DMS53 treated with DMSO at 0.1 percent for 48 hours (cell line): Measurements from ENCODE around the gene ANO1.

Experiments used
- DNase-seq: peaks from one replicate; lab custom pipeline; 2025; ENCODE audit not compliant: unreplicated experiment; lab: John Stamatoyannopoulos, UW

The ANO1 gene

DNA sequence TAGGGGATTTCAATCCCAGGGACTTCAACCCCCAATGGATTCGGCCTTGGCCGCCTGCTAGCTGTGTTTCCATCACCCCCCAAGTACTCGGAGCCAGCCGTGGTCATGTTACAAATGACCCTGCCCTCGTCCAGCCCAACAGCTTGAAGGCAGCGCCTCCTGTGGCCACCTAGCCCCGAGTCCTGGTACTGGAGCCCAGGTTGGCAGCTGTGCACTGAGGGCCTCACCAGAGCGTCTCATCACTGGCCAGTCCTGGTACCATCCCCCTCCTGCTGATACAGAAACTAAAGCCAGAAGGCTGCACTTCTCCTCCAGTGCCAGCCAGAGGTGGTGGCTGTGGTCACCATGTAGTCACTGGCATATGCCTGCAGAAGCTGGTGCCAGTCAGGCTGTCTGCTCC is 80.1 kb downstream of the ANO1 start:
- DNase-seq, result no peak

DNA sequence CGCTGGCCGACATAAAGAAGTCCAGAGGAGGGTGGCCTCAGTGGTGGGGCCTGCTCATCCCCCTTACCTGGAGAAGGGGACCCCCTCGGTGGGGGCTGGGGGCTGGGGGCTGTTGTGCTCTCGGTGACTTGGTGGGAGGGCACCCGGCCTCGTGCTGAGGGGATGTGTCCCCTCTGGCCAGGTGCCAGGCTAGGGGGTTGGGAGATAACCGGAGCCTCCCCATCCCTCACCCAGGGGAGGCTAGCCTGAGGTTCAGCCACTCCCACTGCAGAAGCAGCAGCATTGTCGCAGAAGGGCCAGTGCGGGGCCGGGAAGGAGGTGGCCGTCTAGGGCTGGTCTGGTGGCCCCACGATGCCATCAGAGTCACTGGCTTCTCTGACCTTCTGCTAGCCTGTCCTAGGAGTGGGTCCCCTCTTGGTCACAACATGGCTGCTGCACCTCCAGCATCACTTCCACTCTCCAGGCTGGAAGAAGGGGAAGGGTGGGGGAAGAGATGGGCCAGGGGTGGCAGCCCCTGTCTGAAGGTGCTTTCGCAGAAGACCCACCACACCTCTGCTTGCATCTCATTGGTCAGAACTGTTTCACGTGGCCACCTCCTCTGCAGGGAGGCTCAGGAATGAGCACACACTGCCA is 80.8 kb downstream of the ANO1 start:
- DNase-seq, result no peak

DNA sequence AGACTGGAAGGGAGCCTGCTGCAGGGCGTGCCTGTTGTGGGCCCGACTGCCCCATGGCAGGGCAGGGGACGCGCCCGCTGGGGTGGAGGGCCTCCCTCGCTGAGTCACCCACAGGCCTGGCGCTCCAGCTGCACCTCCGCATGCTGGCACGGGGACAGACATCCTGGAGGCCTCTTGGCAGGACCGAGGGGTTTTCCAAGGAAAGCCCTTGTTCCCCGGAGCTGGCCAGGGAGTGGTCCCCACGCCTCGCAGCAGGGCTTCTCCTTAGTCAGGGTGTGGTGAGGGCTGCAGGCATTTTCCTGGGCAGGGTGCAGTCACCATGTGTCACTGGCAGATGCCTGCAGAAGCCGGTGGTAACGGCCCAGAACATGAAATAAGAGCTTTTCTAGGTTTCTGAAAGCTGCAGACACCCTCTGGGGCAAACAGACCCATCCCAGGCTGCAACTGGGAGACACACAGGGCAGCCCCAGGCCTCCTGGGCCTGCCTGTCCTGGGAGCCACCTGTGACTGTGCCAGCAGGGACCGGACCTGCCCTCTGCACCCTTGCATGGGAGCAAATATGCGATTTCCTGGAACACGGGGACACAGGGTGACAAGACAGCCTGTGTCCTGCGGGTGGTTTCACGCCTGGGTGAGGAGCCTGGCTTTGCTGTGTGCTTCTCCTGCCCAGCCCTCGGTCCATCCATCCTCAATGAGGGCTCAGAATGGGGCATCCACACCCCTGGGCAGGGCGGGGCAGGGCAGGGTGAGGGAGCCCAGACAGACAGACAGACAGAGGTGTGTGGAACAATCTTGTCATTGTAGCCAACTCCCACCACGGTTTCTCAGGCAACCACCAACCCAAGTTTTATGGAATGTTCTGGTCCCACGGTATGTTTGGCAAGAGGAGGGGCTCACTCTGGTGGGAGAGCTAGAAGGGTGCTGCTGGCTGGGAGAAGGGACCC is 81.8 kb downstream of the ANO1 start:
- DNase-seq, result no peak

DNA sequence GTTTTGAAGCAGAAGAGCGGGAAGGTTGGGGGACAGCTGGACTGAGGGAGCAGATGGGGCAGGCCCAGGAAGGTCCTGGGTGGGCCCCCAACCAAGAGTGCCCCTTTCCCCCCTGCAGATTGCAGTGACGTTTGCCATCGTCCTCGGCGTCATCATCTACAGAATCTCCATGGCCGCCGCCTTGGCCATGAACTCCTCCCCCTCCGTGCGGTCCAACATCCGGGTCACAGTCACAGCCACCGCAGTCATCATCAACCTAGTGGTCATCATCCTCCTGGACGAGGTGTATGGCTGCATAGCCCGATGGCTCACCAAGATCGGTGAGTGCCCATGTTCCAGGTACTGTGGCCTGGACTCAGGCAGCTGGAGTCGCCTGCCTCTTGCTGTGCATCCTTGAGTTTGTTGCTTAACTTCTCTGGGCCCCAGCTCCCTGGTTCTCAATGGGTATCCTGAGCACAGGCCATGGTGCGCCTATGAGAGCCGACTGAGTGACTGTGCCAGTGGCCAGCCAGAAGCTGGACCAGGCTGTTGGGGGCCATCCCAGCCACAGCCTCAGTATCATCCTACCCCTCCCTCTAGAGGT is 83.0 kb downstream of the ANO1 start:
- no peak for DNase-seq

DNA sequence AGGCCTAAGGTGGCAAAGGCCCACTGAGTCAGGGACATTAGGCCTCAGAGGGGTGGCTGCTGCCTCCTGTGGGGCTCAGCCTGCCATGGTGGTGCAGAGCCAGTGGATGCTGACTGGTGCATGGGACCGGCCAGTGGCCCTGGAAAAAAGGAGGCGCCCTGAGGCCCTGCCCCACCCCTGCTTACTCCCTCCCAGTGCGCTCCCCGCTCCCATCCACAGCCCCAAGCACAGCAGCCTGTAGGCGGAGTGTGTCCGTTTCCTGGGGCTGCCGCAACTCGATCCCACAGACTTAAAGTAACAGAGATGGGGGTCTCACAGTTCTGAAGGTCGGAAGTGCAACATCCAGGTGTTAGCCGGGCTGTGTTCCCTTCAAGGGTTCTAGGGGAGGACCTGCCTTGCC is 86.6 kb downstream of the ANO1 start:
- no peak for DNase-seq

DNA sequence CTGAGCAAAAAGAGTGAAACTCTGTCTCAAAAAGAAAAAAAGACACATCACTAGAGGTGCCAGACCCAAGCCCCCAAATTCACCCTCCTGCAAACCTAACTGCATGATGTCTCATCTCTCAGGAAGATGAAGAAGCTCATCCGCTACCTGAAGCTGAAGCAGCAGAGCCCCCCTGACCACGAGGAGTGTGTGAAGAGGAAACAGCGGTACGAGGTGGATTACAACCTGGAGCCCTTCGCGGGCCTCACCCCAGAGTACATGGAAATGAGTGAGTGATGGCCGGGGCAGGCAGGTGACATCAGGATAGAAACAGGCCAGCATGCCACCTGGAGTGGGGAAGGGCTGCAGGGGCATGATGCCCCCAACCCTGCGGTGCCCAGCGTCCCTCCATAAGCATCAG is 89.0 kb downstream of the ANO1 start:
- no peak for DNase-seq

DNA sequence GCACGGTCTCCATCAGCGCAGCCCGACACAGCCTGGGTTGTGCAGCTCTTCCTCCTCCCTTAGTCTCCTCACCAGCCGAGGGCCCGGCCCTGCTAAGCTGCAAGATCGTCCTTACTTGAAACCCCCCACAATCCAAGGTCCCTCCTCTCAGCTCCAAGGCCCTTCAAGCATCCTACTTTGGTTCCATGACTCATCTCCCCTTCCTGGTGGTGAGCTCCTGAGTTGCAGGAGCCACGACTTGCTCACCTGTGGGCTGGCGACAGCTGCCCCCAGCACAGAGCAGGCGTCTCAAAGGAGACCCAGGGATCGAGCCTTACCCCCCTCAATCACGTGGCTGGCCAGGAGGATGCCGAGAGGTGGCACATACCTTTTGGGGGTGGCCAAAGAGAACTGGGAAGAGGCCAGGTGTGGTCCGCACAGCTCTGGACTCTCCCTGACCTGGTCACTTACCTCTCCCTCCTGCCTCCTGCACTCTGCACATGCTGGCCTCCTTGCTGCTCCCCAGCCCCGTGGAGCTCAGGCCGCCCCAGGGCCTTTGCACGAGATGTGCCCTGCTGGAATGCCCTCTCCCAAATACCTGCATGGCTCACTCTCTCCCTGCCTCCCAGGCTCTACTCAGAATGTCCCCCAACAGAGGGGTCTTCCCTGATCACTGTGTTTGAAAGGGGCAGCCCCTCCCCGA is 89.7 kb downstream of the ANO1 start:
- no peak for DNase-seq

DNA sequence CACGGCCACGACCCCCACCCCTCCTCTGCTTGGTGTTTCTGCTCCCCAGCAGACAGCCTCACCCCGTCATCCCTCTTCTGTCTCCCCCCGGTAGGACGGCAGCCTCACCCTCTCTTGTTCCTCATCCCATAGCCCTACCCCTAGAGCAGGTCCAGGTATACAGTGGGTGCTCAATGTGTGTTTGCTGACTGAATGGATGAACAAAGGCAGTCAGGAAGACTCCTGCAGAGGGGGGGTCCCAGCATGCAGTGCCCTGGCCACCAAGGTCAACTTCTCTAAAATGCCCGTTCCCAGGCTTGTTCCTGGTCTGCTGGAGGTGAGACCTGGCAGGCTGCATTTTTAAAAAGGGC is 90.3 kb downstream of the ANO1 start:
- DNase-seq, result no peak

DNA sequence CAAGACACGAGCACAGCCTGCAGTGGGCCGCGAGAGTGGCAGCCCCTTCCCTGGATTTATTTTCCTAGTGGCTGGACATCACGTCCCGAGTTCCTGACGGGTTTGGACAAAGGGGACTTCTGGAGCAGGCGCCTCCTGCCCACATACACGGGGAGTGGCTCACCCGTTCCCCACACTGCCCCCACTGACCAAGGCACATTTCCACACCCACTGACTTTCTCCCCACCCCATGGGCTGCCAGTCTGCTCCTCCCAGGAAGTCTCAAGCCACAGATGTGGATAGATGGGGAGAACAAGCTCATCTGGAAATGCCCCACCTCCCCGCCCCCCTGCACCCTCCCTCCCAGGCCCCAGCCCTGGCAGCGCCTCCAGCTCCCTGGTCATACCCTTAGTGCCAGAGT is 91.0 kb downstream of the ANO1 start:
- no peak for DNase-seq

DNA sequence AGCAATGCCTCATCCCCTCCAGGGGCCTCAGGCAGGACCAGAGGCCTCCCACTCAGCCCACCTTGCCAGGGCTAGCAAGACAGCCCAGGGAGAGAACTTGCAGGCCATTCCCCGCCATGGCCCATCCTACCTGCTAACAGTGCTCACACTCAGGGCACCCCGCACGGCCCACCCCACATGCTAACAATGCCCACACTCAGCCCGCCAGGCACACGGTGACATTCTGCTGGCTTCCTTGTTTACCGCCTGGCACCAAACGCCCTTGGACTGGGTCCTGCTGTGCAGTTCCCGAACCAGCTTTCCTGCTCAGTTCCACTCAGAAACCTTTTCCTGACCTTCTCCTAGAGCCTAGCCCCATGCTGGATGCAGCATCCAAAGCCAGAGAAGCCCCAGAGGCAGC is 91.5 kb downstream of the ANO1 start:
- DNase-seq, result no peak

DNA sequence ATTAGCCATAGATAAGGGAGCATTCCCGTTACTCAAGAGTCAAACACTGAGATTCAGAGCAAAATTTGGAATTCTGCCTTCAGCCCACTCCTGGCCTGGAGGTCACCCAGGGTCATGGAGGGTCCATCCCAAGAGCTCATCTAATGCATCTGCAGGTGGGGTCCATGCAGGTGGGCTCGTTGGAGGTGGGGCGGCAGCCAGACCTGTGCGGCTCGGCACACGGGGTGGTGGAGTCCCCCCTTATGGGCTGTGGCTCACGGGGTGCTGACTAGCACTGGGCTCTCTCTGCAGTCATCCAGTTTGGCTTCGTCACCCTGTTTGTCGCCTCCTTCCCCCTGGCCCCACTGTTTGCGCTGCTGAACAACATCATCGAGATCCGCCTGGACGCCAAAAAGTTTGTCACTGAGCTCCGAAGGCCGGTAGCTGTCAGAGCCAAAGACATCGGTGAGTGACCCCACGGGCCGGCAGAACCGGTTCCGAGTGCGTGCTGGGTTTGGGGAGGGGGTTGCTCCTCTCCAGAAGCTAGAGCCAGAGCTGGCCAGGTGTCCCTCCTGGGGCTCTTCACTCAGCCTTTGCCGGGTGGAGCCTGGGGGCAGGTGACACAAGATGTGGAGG is 92.6 kb downstream of the ANO1 start:
- DNase-seq, result no peak

DNA sequence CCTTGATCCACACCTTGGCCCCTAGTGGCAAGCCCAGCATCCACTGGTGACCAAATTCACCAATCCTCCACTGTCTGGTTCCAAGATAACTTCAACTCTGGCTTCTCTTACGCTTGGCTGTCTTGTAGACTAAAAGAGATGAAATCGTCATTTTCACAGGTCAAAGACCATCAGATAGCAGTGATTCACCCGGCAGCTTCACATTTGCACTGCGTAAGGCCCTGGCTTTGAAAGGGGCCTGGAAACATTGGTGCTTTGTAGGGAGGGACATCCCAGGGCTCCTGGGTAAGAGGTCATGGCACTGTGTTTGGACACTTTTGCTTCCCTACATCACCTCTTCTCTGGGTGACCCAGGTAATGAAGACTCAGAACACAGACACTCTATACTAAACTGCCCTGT is 94.9 kb downstream of the ANO1 start:
- no peak for DNase-seq

DNA sequence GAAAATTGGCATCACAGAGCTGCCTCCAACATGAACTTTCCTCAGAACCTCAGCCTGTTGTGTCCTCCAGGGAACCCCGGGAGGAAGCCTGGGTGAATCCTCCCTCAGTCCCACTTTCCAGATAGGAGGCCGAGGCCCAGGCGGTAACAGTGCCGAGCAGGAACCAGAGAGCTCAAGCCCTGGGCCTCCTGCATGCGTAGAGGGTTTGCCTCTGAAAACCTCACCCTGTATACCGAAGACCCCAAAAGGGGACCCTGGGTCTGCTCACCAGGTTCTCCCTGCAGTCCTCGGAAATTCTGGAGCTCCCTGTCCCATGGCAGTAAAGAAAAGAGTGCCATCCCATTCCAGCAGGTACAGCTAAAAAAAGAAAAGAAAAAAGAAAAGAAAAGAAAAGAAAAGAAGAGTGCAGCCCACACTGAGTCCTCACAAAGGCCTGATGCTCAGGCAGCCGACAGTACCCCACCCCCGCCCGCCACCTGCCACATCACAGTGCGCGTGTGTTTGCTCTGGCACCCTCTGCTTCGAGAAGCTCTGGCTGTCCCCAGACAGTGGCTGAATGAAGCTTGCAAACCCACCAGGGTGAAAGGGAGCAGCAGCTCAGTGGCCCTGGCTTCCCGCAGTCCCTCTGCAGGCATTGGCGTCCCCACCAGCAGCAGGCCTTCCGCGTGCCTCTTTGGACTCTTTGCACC is 96.6 kb downstream of the ANO1 start:
- DNase-seq, result no peak

DNA sequence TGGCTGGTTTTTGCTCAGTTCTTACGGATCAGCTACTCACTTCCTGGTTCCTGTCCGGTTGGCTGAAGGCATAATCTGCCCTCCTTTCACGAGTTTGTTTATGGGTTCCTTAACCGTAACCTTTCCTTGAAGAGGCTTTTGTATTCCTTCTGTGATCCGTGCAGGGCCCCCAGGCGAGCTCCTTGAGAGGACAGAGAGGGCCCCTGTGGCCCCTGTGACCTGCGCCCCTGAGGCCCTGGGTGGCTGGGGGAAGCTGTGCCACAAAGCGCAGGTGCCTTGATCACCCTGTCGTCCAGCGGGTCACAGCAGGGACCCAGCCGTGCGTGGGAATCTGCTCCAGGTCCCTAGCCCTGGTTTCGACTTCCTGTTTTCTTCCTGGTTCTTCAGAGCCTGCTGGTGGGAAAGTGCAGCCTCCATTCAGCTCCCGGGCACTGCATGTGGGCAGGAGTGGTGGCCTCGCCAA is 97.2 kb downstream of the ANO1 start:
- DNase-seq, result no peak

DNA sequence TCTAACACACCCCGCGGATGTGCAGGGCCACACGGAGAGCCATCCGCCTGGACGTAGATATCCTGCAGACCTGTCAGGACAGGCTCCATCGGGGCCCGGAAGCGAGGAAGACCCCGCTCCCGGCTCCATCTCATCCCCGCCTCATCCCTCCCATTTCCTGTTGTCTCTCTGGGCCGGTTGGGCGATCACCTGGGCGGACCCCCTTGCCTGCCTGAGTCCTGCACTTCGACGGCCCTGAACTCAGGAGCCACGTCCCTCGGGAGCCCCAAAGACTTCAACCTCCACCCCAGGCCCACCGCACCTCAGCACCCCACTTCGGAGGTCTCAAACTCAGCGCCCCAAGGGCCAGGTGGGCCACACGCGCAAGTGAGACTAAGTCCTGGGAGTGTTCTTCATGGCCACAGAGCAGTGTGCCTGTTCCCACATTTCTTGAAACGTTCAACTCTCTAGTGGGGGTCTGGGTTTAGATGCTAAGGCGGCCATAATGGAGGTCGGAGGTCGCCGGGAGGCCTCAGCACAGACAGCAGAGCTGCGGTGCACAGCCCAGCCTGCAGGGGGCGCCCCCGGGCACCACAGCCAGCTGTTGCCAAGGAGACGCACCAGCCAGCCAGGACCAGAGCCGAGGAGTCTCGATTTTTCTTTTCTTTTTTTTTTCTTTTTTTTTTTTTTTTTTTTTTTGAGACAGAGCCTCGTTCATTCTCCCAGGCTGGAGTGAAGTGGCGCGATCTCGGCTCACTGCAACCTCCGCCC is 99.0 kb downstream of the ANO1 start:
- DNase-seq, result no peak

DNA sequence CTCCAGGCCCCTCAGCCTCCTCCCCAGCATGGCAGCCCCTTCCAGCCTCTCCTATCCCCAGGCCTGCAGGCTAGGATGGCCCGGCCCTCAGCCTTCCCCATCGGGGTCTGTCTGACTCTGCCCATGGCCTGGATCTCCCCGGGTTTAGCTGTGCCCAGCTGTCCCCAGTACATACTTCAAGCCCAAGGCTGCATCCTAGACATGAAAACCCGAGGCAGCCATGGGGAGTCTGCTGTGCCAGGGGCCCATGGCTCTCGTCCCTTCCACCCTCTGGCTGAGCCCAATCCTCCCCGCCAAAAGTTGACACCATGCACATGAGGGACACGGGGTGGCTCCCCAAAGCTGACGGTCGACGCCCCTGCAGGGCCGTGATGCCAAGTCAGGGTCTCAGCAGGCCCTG is 102.8 kb downstream of the ANO1 start:
- DNase-seq, result no peak

DNA sequence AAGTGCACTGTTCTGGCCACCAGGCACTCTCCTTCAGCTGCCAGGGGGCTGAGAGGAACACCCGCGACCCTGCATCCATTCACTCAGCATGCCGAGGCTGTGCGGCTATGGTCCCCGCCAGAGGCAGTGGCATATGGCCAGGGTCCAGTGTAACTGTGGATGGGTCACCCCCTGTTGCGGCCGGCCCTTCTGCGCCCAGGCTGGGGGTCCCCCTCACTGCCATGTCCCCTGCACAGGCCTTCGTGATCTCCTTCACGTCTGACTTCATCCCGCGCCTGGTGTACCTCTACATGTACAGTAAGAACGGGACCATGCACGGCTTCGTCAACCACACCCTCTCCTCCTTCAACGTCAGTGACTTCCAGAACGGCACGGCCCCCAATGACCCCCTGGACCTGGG is 104.1 kb downstream of the ANO1 start:
- no peak for DNase-seq

DNA sequence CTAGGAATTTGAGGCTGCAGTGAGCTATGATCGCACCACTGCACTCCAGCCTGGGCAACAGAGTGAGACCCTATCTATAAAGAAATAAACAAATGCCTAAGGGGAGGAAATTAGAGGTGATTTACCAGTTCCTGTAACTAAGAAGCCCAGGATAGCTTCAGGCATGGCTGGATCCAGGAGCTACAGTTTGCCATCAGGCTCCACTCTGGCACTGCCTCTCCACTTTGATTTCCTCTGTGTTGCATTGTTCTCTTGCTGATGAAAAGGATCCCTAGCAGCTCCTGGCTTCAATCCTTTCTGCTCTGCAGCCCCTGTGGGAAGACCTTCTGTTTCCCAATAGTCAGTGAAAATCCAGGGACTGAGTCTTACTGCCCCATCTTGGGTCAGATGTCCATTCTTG is 104.9 kb downstream of the ANO1 start:
- no peak for DNase-seq

DNA sequence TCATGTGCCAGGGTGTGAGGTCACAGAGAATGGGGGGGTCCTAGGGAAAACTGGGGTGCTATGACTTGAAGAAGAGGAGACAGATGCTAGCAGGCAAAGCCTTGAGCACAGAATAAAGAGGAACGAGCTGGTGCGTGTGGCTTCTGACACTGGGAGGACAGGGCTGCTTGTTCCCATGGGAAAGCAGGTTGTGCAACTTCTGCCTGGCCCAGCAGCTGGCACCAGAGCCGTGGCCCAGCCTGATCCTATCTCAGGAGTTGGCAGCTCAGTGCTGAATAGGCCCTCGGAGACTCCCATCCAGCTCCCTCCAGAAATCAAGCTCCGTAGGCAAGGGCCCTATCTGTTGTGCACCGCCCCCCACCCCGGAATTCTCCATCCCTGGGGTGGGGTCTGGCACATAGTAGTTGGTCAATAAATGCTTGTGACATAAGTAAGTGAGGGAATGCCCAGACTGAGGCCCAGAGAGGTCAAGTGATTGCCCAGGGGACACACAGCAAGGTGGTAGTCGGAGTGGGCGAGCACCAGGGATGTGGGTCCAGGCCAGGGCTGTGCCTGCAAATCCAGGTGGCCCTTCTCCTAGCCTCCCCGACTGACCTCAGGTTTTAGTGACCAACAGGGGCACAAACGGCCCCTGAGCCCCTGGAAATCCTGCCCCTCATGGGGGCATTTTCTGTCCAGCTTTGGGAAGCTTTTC is 105.5 kb downstream of the ANO1 start:
- DNase-seq, result no peak
